K562 (cell line): ENCODE data around the gene NCBP2. TPM values are rescaled to one million over a fixed set of nuclear protein-coding genes. Genes with fewer than 3 reads are reported as not detected.

Source experiments
- ATAC-seq: fragments of 200-7000 bp; cut with Tn5 transposase; 3 replicates; pipeline ENCODE4 v1.9.1; 2020; ENCODE audit warnings: moderate library complexity
- BruUV-seq: library from RNA; stranded (reverse); fragments of 400-500 nt; replicated peaks from 2 replicates; lab custom pipeline; 2021; lab: Mats Ljungman, UMichigan
- CTCF ChIA-PET: fragments of 300-600 bp; formaldehyde crosslinking; extraction: SDS; loops from one replicate; lab custom pipeline; 2021; ENCODE audit warnings: low intra/inter-chr PET ratio; lab: Yijun Ruan, JAX
- POLR2A ChIA-PET: fragments of 300-600, 350-650 bp; sonication (Branson Sonifier 250); formaldehyde crosslinking; extraction: SDS; loops from one replicate; lab custom pipeline; 2021; ENCODE audit warnings: antibody characterized with exemption, inconsistent platforms; lab: Yijun Ruan, JAX
- DNase-seq, 4 experiments: peaks; one replicate each; pipeline versions ENCODE4 v3.0.0 to v3.0.0-alpha.2; 2011 to 2018; ENCODE audit warnings: low spot score in 3 of 4, mixed read lengths in 3 of 4; ENCODE audit errors: extremely low read depth in 1 of 4
- FAIRE-seq: peaks from 2 replicates; lab custom pipeline; 2011; peaks lifted over from hg19 to GRCh38; lab: Jason Lieb, UNC
- H2AFZ ChIP-seq: 2 replicates; pipeline ENCODE4 v1.6.0; 2011; ENCODE audit warnings: low read depth, low read length, control low read depth, inconsistent platforms
- H3K27ac ChIP-seq: fragments of 200-600 bp; 3 replicates; pipeline ENCODE4 v1.8.0; 2011; ENCODE audit warnings: low read depth, mild to moderate bottlenecking, control low read depth, inconsistent platforms, low read length, moderate library complexity, mixed read lengths; ENCODE audit errors: extremely low read depth
- H3K27me3 ChIP-seq, 2 experiments: fragments of 300-600 bp in 1 of 2; 2 replicates in 1 of 2; 3 replicates in 1 of 2; pipeline versions ENCODE4 v1.6.0 to v1.8.0; 2011; ENCODE audit warnings: inconsistent platforms in 2 of 2, low read length in 2 of 2, mild to moderate bottlenecking in 1 of 2, mixed read lengths in 1 of 2, moderate library complexity in 1 of 2; ENCODE audit not compliant: control insufficient read depth in 2 of 2, insufficient read depth in 2 of 2
- H3K36me3 ChIP-seq: fragments of 300-600 bp; 3 replicates; pipeline ENCODE4 v1.8.0; 2011; ENCODE audit warnings: mild to moderate bottlenecking, low read length, inconsistent platforms; ENCODE audit not compliant: control insufficient read depth, insufficient read depth
- H3K4me1 ChIP-seq, 2 experiments: fragments of 200-600 bp in 1 of 2; replicated peaks in 1 of 2; 2 replicates in 1 of 2; 3 replicates in 1 of 2; pipeline versions ENCODE4 v1.5.1 to v1.8.0; 2011; ENCODE audit warnings: inconsistent platforms in 2 of 2, low read length in 2 of 2, mild to moderate bottlenecking in 1 of 2, mixed read lengths in 1 of 2, moderate library complexity in 1 of 2; ENCODE audit not compliant: control insufficient read depth in 2 of 2, insufficient read depth in 2 of 2
- H3K4me2 ChIP-seq: 2 replicates; pipeline ENCODE4 v1.6.1; 2011; ENCODE audit warnings: low read length, control low read depth, inconsistent platforms, mixed read lengths; ENCODE audit not compliant: insufficient read depth
- H3K4me3 ChIP-seq: fragments of 200-600 bp; sonication (generic), shearing (Covaris generic); 2 replicates; pipeline ENCODE4 v1.5.1; 2016; ENCODE audit warnings: control low read depth, inconsistent platforms
- H3K79me2 ChIP-seq: fragments of 200-600 bp; 3 replicates; pipeline ENCODE4 v1.8.0; 2011; ENCODE audit warnings: low read length, inconsistent platforms; ENCODE audit not compliant: control insufficient read depth, insufficient read depth
- H3K9ac ChIP-seq, 2 experiments: 2 replicates each; pipeline versions ENCODE4 v1.6.0 to v1.6.1; 2011; ENCODE audit warnings: low read depth in 2 of 2, low read length in 2 of 2, control low read depth in 1 of 2, inconsistent platforms in 1 of 2, mild to moderate bottlenecking in 1 of 2, mixed read lengths in 1 of 2; ENCODE audit not compliant: insufficient read depth in 1 of 2
- H3K9me1 ChIP-seq: one replicate; pipeline ENCODE4 v1.6.0; 2011; ENCODE audit warnings: inconsistent platforms, mild to moderate bottlenecking, low read length, moderate library complexity; ENCODE audit not compliant: control insufficient read depth, insufficient read depth
- H3K9me3 ChIP-seq: replicated peaks from 2 replicates; pipeline ENCODE4 v1.5.1; 2011; ENCODE audit warnings: low read depth, low read length, inconsistent platforms; ENCODE audit not compliant: control insufficient read depth, insufficient read depth
- H4K20me1 ChIP-seq: replicated peaks from 2 replicates; pipeline ENCODE4 v1.6.1; 2011; ENCODE audit warnings: low read length, inconsistent platforms, mixed read lengths; ENCODE audit not compliant: control insufficient read depth, insufficient read depth
- BRCA1 ChIP-seq, 2 experiments: fragments of 450-650 bp in 1 of 2; sonication (generic) in 1 of 2; formaldehyde crosslinking in 1 of 2; IDR thresholded peaks; 2 replicates each; pipeline versions ENCODE4 v1.5.0 to v1.6.1; 2017 to 2020; ENCODE audit warnings: mild to moderate bottlenecking in 1 of 2, missing genetic modification reagents in 1 of 2
- EGR1 ChIP-seq: fragments of 450-650 bp; conservative IDR thresholded peaks from 2 replicates; pipeline ENCODE4 v1.6.1; 2017; ENCODE audit warnings: mild to moderate bottlenecking
- FOXK1 ChIP-seq: sonication (generic); formaldehyde crosslinking; IDR thresholded peaks from 2 replicates; pipeline ENCODE4 v1.8.0; 2022; ENCODE audit warnings: missing genetic modification reagents, mild to moderate bottlenecking, borderline replicate concordance
- MXI1 ChIP-seq: IDR thresholded peaks from 2 replicates; pipeline ENCODE4 v1.6.1; 2011; ENCODE audit warnings: low read depth, mild to moderate bottlenecking, improper control_type of control experiment, low read length
- NR1H2 ChIP-seq: sonication (generic); formaldehyde crosslinking; IDR thresholded peaks from 2 replicates; pipeline ENCODE4 v1.4.0; 2020; ENCODE audit warnings: mild to moderate bottlenecking, missing genetic modification reagents
- SAFB ChIP-seq: fragments of 200-400 bp; formaldehyde crosslinking; IDR thresholded peaks from 2 replicates; pipeline ENCODE4 v1.6.1; 2017; ENCODE audit warnings: low read depth, low read length, borderline replicate concordance
- STAG1 ChIP-seq: sonication (generic); formaldehyde crosslinking; IDR thresholded peaks from 2 replicates; pipeline ENCODE4 v1.5.0; 2020; ENCODE audit warnings: missing genetic modification reagents, borderline replicate concordance
- TBP ChIP-seq: optimal IDR thresholded peaks from 2 replicates; pipeline ENCODE3; 2011; ENCODE audit warnings: low read depth, low read length, improper control_type of control experiment
- TGIF2 ChIP-seq: sonication (generic); formaldehyde crosslinking; IDR thresholded peaks from 2 replicates; pipeline ENCODE4 v1.8.1; 2022; ENCODE audit warnings: mild to moderate bottlenecking, missing genetic modification reagents, moderate library complexity
- TRIM24 ChIP-seq, 2 experiments: fragments of 450-650 bp; IDR thresholded peaks; 2 replicates each; pipeline ENCODE4 v1.6.1; 2016
- ZFX ChIP-seq: sonication (generic); formaldehyde crosslinking; IDR thresholded peaks from 2 replicates; pipeline ENCODE4 v1.8.0; 2022; ENCODE audit warnings: mild to moderate bottlenecking, missing genetic modification reagents, moderate library complexity
- ZNF124 ChIP-seq: sonication (generic); formaldehyde crosslinking; IDR thresholded peaks from 2 replicates; pipeline ENCODE4 v1.8.1; 2022; ENCODE audit warnings: missing genetic modification reagents
- ZNF232 ChIP-seq: sonication (generic); formaldehyde crosslinking; IDR thresholded peaks from 2 replicates; pipeline ENCODE4 v1.8.0; 2022; ENCODE audit warnings: mild to moderate bottlenecking, missing genetic modification reagents
- ZNF561 ChIP-seq: fragments of 450-650 bp; formaldehyde crosslinking; conservative IDR thresholded peaks from 2 replicates; pipeline ENCODE4 v1.4.0; 2020; ENCODE audit warnings: mild to moderate bottlenecking, moderate library complexity
- WGBS: fragments of 100-300 bp; shearing (Covaris generic); methylation state at CpG from one replicate; pipeline ENCODE4 v1.1.6; 2016; ENCODE audit warnings: low coverage, mixed read lengths; ENCODE audit not compliant: insufficient coverage; ENCODE audit errors: missing lambda C conversion rate; 5-methylcytosine and 5-hydroxymethylcytosine counted together
- in situ Hi-C: fragments of 300-500 bp; cut with MboI; formaldehyde crosslinking; loops from 4 replicates; pipeline ENCODE4 v1.15.0; 2018; ENCODE audit warnings: inconsistent platforms, mixed read lengths
- intact Hi-C: fragments of 100-400 bp; cut with micrococcal nuclease; formaldehyde crosslinking; loops from 2 replicates; pipeline ENCODE4 v1.14.2; 2022
- polyA plus RNA-seq, 8 experiments: library from polyadenylated mRNA; depleted of rRNA in 4 of 8; stranded (reverse) in 5 of 8; unstranded in 3 of 8; fragments of >200 nt; fragmentation: Nextera tagmentation in 2 of 8; fragmentation: Illumina TruSeq in 1 of 8; extraction: Ambion mirVana in 2 of 8; extraction: Trizol in 1 of 8; gene quantifications; 2 replicates each; pipeline versions ENCODE4 v1.2.1 to v1.2.3, GENCODE V29; 2011 to 2014; ENCODE audit warnings: inconsistent platforms in 1 of 8, missing spikeins in 1 of 8
- total RNA-seq, 7 experiments: library from RNA; depleted of rRNA in 6 of 7; stranded (reverse); fragments of >200 nt in 6 of 7; fragmentation: Illumina TruSeq in 2 of 7; extraction: Trizol in 2 of 7; gene quantifications; 2 replicates each; pipeline versions ENCODE4 v1.2.1 to v1.2.3, GENCODE V29; 2011 to 2021; ENCODE audit warnings: low replicate concordance in 1 of 7
- TF ChIP-seq, protein P1 (sequence below), 2 experiments: IDR thresholded peaks; 2 replicates each; pipeline ENCODE4 v1.6.1; 2011; ENCODE audit warnings: borderline replicate concordance in 1 of 2, control low read depth in 1 of 2, low read depth in 1 of 2, low read length in 1 of 2, mild to moderate bottlenecking in 1 of 2, mixed read lengths in 1 of 2, moderate library complexity in 1 of 2; ENCODE audit not compliant: insufficient read depth in 1 of 2, insufficient read length in 1 of 2, poor library complexity in 1 of 2, severe bottlenecking in 1 of 2; ENCODE audit errors: extremely low read depth in 1 of 2
- TF ChIP-seq, protein P2 (sequence below): sonication (generic); formaldehyde crosslinking; IDR thresholded peaks from 2 replicates; pipeline ENCODE4 v1.8.0; 2022; ENCODE audit warnings: mild to moderate bottlenecking, missing genetic modification reagents
- TF ChIP-seq, protein P3 (sequence below): fragments of 250-450 bp; sonication (Bioruptor Pico); IDR thresholded peaks from 2 replicates; pipeline ENCODE4 v1.9.0; 2021; ENCODE audit warnings: mild to moderate bottlenecking
- TF ChIP-seq, protein P4 (sequence below): fragments of 250-450 bp; sonication (Bioruptor Pico); IDR thresholded peaks from 2 replicates; pipeline ENCODE4 v1.8.0; 2022; ENCODE audit warnings: moderate library complexity, mild to moderate bottlenecking, inconsistent platforms

The NCBP2 gene
- total and polyA plus RNA-seq, 9 of the 15 experiments (the other 6 are each of a cell fraction or from before 2014, with no cell fraction given) = 56.4 to 102 (median 82.3) TPM

DNA sequence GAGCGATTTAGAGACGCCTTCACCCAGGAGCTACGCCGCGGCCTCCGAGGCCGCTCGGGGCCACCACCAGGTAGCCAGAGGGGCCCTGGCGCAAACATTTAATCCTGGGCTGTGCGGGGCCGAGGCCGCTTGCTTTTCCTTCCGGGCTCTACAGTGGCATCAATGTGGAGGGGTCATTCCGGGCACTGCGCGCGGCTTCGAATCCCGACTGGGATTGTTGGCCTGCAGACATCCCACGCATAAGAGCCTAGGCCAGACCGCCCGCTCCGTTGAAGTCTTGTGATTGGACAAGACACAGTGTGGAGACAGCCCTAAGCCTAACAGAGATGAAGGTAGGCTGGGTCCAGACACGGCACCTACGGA, 568 bp upstream of the NCBP2 start:
- ChIA-PET CTCF (no interaction called here), POLR2A (interaction anchor here (0.8 to 2.6 kb wide), 8 partner anchors 11 to 238 kb away, joined by 3 to 13 read pairs (median 6); no protein-coding TSS in a partner anchor)
- peak overlapping the region; percentile 96 to 100 for H3K9ac ChIP-seq
- peaks cover 71% of the 10 kb centered on the region for H3K79me2 ChIP-seq
- no peaks in the 10 kb centered on the region for H3K27me3 ChIP-seq
- in situ Hi-C loops (no loop called here), intact Hi-C loops (loop anchor here (1.0 to 10.0 kb wide), 5 partner anchors 45 to 418 kb away; partner anchors contain the start of genes CEP19 and PIGX)
- H3K9me1 ChIP-seq = no peaks in the 10 kb centered on the region
- no peaks in the 10 kb centered on the region for H4K20me1 ChIP-seq
- H2AFZ ChIP-seq = peak overlapping the region; percentile 83
- DNase-seq (peak; percentile 66 to 77 (median 69)), ATAC-seq (peak; percentile 44), FAIRE-seq (no peak)
- peaks cover 7 to 17% of the 10 kb centered on the region in 2 experiments; a peak in 4 of 5 replicates for H3K4me1 ChIP-seq
- WGBS = 0% methylated on average over 22 of the region's 25 CpGs
- H3K4me2 ChIP-seq = peak overlapping the region; percentile 99
- H3K27ac ChIP-seq = peak overlapping the region; percentile 93
- H3K4me3 ChIP-seq = peak overlapping the region; percentile 99
- BruUV-seq = TSS peak; percentile 76
- TF ChIP-seq, protein P1, sequence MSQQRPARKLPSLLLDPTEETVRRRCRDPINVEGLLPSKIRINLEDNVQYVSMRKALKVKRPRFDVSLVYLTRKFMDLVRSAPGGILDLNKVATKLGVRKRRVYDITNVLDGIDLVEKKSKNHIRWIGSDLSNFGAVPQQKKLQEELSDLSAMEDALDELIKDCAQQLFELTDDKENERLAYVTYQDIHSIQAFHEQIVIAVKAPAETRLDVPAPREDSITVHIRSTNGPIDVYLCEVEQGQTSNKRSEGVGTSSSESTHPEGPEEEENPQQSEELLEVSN (IDR thresholded peaks at IDR 0.05; ENCODE audit: borderline replicate concordance in 1 of 2, extremely low read depth in 1 of 2, insufficient read depth in 1 of 2, insufficient read length in 1 of 2, low read depth in 1 of 2, low read length in 1 of 2, poor library complexity in 1 of 2, severe bottlenecking in 1 of 2) = peak in 1 of 2 experiments; percentile 29
- 0 out of 2 replicates have a peak, but pooled peaks have one; percentile 3 for TF ChIP-seq FOXK1 (CRISPR knock-in tag)
- peak; percentile 43; the same call in 1 of the 2 replicates for TF ChIP-seq EGR1
- TF ChIP-seq, protein P2, sequence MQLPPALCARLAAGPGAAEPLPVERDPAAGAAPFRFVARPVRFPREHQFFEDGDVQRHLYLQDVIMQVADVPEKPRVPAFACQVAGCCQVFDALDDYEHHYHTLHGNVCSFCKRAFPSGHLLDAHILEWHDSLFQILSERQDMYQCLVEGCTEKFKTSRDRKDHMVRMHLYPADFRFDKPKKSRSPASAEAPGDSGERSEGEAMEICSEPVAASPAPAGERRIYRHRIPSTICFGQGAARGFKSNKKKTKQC (CRISPR knock-in tag) = no peak
- peak; percentile 3 for TF ChIP-seq TBP
- TF ChIP-seq ZNF232 (CRISPR knock-in tag) = 0 out of 2 replicates have a peak, but pooled peaks have one; percentile 10
- no peak for TF ChIP-seq TRIM24 (IDR thresholded peaks at IDR 0.05)
- TF ChIP-seq BRCA1 (IDR thresholded peaks at IDR 0.05) = no peak
- TF ChIP-seq BRCA1 (CRISPR knock-in tag; IDR thresholded peaks at IDR 0.05) = 0 out of 2 replicates have a peak, but pooled peaks have one; percentile 20
- TF ChIP-seq ZFX (CRISPR knock-in tag) = peak; percentile 53; the same call in 1 of the 2 replicates
- 0 out of 2 replicates have a peak, but pooled peaks have one; percentile 9 for TF ChIP-seq SAFB
- TF ChIP-seq TGIF2 (CRISPR knock-in tag) = 0 out of 2 replicates have a peak, but pooled peaks have one; percentile 14
- TF ChIP-seq MXI1 = peak; percentile 63; the same call in 1 of the 2 replicates
- TF ChIP-seq ZNF124 = 0 out of 2 replicates have a peak, but pooled peaks have one; percentile 3
- 0 out of 2 replicates have a peak, but pooled peaks have one; percentile 6 for TF ChIP-seq STAG1 (CRISPR knock-in tag)
- TF ChIP-seq, protein P3, sequence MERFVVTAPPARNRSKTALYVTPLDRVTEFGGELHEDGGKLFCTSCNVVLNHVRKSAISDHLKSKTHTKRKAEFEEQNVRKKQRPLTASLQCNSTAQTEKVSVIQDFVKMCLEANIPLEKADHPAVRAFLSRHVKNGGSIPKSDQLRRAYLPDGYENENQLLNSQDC = no peak
- TF ChIP-seq, protein P4, sequence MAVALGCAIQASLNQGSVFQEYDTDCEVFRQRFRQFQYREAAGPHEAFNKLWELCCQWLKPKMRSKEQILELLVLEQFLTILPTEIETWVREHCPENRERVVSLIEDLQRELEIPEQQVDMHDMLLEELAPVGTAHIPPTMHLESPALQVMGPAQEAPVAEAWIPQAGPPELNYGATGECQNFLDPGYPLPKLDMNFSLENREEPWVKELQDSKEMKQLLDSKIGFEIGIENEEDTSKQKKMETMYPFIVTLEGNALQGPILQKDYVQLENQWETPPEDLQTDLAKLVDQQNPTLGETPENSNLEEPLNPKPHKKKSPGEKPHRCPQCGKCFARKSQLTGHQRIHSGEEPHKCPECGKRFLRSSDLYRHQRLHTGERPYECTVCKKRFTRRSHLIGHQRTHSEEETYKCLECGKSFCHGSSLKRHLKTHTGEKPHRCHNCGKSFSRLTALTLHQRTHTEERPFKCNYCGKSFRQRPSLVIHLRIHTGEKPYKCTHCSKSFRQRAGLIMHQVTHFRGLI (CRISPR knock-in tag) = no peak
- TF ChIP-seq ZNF561 (CRISPR knock-in tag) = no peak
- no peak for TF ChIP-seq NR1H2
- H3K9me3 ChIP-seq = no peaks in the 10 kb centered on the region
- peaks cover 43% of the 10 kb centered on the region for H3K36me3 ChIP-seq
